HCT116 (cell line): Measurements from ENCODE around the gene RTKN2.

Source experiments
- EGR1 ChIP-seq: IDR thresholded peaks from 2 replicates; pipeline ENCODE4 v1.6.1; 2012; ENCODE audit warnings: low read depth
- EZH2 ChIP-seq: fragments of 200-600 bp; sonication (generic); IDR thresholded peaks from 2 replicates; pipeline ENCODE4 v1.6.1; 2017; ENCODE audit warnings: antibody characterized with exemption, mixed run types
- POLR2A ChIP-seq: IDR thresholded peaks from 2 replicates; pipeline ENCODE4 v1.7.0; 2011; ENCODE audit warnings: borderline replicate concordance; ENCODE audit not compliant: insufficient read depth, insufficient read length; ENCODE audit errors: extremely low read depth
- POLR2AphosphoS5 ChIP-seq: IDR thresholded peaks from 2 replicates; pipeline ENCODE4 v1.6.1; 2011; ENCODE audit warnings: mild to moderate bottlenecking, low read depth, low read length, moderate library complexity
- RAD21 ChIP-seq: IDR thresholded peaks from 2 replicates; pipeline ENCODE4 v1.6.1; 2012; ENCODE audit warnings: low read depth, mild to moderate bottlenecking
- SIN3A ChIP-seq: IDR thresholded peaks from 2 replicates; pipeline ENCODE4 v1.6.1; 2012; ENCODE audit warnings: low read depth
- YY1 ChIP-seq: IDR thresholded peaks from 2 replicates; pipeline ENCODE4 v1.6.1; 2011; ENCODE audit warnings: low read length, low read depth, moderate library complexity, mild to moderate bottlenecking; ENCODE audit not compliant: insufficient replicate concordance; ENCODE audit errors: extremely low read depth
- ZNF274 ChIP-seq: fragments of 200-500 bp; sonication (Bioruptor generic); IDR thresholded peaks from 2 replicates; pipeline ENCODE4 v1.6.1; 2014; ENCODE audit warnings: mild to moderate bottlenecking, low read depth, low read length, inconsistent platforms
- TF ChIP-seq, protein P1 (sequence below), 3 experiments: fragments of 200-600 bp in 1 of 3; sonication (generic) in 1 of 3; IDR thresholded peaks in 2 of 3; conservative IDR thresholded peaks in 1 of 3; 2 replicates each; pipeline ENCODE4 v1.5.1; 2012 to 2017; ENCODE audit warnings: low read depth in 2 of 3, low read length in 2 of 3, antibody characterized with exemption in 1 of 3, borderline replicate concordance in 1 of 3, control low read depth in 1 of 3, mild to moderate bottlenecking in 1 of 3, mixed read lengths in 1 of 3, mixed run types in 1 of 3, moderate library complexity in 1 of 3; ENCODE audit not compliant: insufficient read depth in 1 of 3
- TF ChIP-seq, protein P2 (sequence below): IDR thresholded peaks from 2 replicates; pipeline ENCODE4 v1.6.1; 2012
- TF ChIP-seq, protein P3 (sequence below): IDR thresholded peaks from 2 replicates; pipeline ENCODE4 v1.6.1; 2012

DNA sequence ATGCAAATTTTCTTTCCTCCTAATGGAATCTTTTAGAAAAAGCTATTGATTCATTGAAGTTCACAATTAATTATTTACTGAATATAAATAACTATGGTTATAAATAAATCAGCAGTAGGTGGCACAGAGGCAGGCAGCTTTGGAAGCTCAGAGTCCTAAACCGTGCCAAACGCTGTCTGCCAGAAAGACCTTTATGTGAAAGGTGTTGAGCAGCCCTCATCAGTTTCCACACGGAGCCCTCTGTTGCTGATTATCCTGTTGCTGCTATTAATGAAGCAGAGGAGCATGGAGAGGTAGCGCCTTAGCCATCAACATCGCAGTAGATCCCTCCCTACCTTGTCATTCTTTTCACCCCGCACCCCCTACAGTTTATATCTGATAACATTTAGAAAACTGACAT, 51.0 kb downstream of the RTKN2 start:
- TF ChIP-seq, protein P1, sequence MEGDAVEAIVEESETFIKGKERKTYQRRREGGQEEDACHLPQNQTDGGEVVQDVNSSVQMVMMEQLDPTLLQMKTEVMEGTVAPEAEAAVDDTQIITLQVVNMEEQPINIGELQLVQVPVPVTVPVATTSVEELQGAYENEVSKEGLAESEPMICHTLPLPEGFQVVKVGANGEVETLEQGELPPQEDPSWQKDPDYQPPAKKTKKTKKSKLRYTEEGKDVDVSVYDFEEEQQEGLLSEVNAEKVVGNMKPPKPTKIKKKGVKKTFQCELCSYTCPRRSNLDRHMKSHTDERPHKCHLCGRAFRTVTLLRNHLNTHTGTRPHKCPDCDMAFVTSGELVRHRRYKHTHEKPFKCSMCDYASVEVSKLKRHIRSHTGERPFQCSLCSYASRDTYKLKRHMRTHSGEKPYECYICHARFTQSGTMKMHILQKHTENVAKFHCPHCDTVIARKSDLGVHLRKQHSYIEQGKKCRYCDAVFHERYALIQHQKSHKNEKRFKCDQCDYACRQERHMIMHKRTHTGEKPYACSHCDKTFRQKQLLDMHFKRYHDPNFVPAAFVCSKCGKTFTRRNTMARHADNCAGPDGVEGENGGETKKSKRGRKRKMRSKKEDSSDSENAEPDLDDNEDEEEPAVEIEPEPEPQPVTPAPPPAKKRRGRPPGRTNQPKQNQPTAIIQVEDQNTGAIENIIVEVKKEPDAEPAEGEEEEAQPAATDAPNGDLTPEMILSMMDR (IDR thresholded peaks at IDR 0.05 in 2 of 3, conservative IDR thresholded peaks at IDR 0.05 in 1 of 3; ENCODE audit: borderline replicate concordance in 1 of 3, insufficient read depth in 1 of 3, low read depth in 2 of 3, low read length in 2 of 3), result no peak
- TF ChIP-seq ZNF274, result no peak
- no peak for TF ChIP-seq POLR2A
- TF ChIP-seq, protein P2, sequence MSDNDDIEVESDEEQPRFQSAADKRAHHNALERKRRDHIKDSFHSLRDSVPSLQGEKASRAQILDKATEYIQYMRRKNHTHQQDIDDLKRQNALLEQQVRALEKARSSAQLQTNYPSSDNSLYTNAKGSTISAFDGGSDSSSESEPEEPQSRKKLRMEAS, result no peak
- no peak for TF ChIP-seq POLR2AphosphoS5
- TF ChIP-seq EGR1, result no peak
- TF ChIP-seq EZH2, result no peak
- TF ChIP-seq YY1, result no peak
- TF ChIP-seq, protein P3, sequence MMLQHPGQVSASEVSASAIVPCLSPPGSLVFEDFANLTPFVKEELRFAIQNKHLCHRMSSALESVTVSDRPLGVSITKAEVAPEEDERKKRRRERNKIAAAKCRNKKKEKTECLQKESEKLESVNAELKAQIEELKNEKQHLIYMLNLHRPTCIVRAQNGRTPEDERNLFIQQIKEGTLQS, result no peak
- TF ChIP-seq RAD21, result no peak
- no peak for TF ChIP-seq SIN3A
